HTERT RPE-1 (cell line): Measurements from ENCODE around the gene ESPN.
"Not testable (repeated sequence)": the region's sequence is repeated elsewhere in the genome, so short reads cannot be mapped to it uniquely, and the experiment has no call there.

Experiments used
- in situ Hi-C: fragments of 300-500 bp; cut with MboI; formaldehyde crosslinking; loops from 4 replicates; pipeline ENCODE4 v1.14.3; 2020; ENCODE audit warnings: low sequenced_read_pairs

Gene ESPN

GRCh38 chr1:6424619-6425593 is at the start of gene ESPN:
ESPN (plus strand) TSS chr1:6424776; CDS start chr1:6424956, 180 bp downstream.
- in situ Hi-C loops = no loop called here

- in situ Hi-C loops = no loop called here
These were observed 46.4 kb upstream of the ESPN start for GRCh38 chr1:6378096-6378746.

- in situ Hi-C loops = no loop called here
These were observed 44.5 kb upstream of the ESPN start for GRCh38 chr1:6380037-6380436.

GRCh38 chr1:6384135-6384534 is 40.4 kb upstream of the ESPN start:
- in situ Hi-C loops = no loop called here

GRCh38 chr1:6384962-6385361 is 39.6 kb upstream of the ESPN start:
- in situ Hi-C loops = no loop called here

- in situ Hi-C loops = no loop called here
These were observed 38.9 kb upstream of the ESPN start for GRCh38 chr1:6385488-6386191.

GRCh38 chr1:6386371-6386949 is 38.1 kb upstream of the ESPN start:
- in situ Hi-C loops = no loop called here

GRCh38 chr1:6389971-6390370 is 34.6 kb upstream of the ESPN start:
- in situ Hi-C loops = no loop called here

- in situ Hi-C loops = no loop called here
These were observed 32.4 kb upstream of the ESPN start for GRCh38 chr1:6391951-6392808.

GRCh38 chr1:6392809-6393399 is 31.7 kb upstream of the ESPN start:
- in situ Hi-C loops = no loop called here

GRCh38 chr1:6393400-6394187 is 31.0 kb upstream of the ESPN start, which contains the start of gene ACOT7:
ACOT7 (minus strand) TSS chr1:6393767; CDS start chr1:6393399, 368 bp downstream.
- in situ Hi-C loops = no loop called here

GRCh38 chr1:6395130-6395529 is 29.4 kb upstream of the ESPN start:
- in situ Hi-C loops = not testable (repeated sequence)

GRCh38 chr1:6395781-6396244 is 28.8 kb upstream of the ESPN start:
- in situ Hi-C loops = not testable (repeated sequence)

GRCh38 chr1:6396998-6397397 is 27.6 kb upstream of the ESPN start:
- in situ Hi-C loops = no loop called here

- in situ Hi-C loops = no loop called here
These were observed 26.6 kb upstream of the ESPN start for GRCh38 chr1:6397844-6398441.

GRCh38 chr1:6399294-6399693 is 25.3 kb upstream of the ESPN start:
- in situ Hi-C loops = no loop called here

GRCh38 chr1:6401673-6402072 is 22.9 kb upstream of the ESPN start:
- in situ Hi-C loops = no loop called here

GRCh38 chr1:6408023-6408422 is 16.6 kb upstream of the ESPN start:
- in situ Hi-C loops = no loop called here
